ENCODE data around the gene CDH22.

CDH22 gene

GRCh38 chr20:46269372-46269771, 38.9 kb downstream of the CDH22 start:
- no peak for DNase-seq (ENCODE audit: low read depth)
- H3K4me3 ChIP-seq (ENCODE audit: low read depth, low read length) = no peak overlapping the region
- TF ChIP-seq CTCF (IDR thresholded peaks at IDR 0.05; ENCODE audit: low read depth, low read length, missing control alignments) = no peak

- no peak for DNase-seq (ENCODE audit: low read depth)
- TF ChIP-seq CTCF (IDR thresholded peaks at IDR 0.05; ENCODE audit: low read depth, low read length, missing control alignments) = no peak
- H3K4me3 ChIP-seq (ENCODE audit: low read depth, low read length) = no peak overlapping the region
Observed at GRCh38 chr20:46268662-46269061, 39.6 kb downstream of the CDH22 start.

GRCh38 chr20:46268131-46268614, 40.1 kb downstream of the CDH22 start:
- DNase-seq (ENCODE audit: low read depth) = no peak
- no peak for TF ChIP-seq CTCF (IDR thresholded peaks at IDR 0.05; ENCODE audit: low read depth, low read length, missing control alignments)
- H3K4me3 ChIP-seq (ENCODE audit: low read depth, low read length) = no peak overlapping the region

GRCh38 chr20:46267108-46268105, 40.9 kb downstream of the CDH22 start:
- DNase-seq (ENCODE audit: low read depth) = no peak
- TF ChIP-seq CTCF (IDR thresholded peaks at IDR 0.05; ENCODE audit: low read depth, low read length, missing control alignments) = no peak
- no peak overlapping the region for H3K4me3 ChIP-seq (ENCODE audit: low read depth, low read length)

- H3K4me3 ChIP-seq (ENCODE audit: low read depth, low read length) = no peak overlapping the region
- no peak for DNase-seq (ENCODE audit: low read depth)
- no peak for TF ChIP-seq CTCF (IDR thresholded peaks at IDR 0.05; ENCODE audit: low read depth, low read length, missing control alignments)
Observed at GRCh38 chr20:46265539-46265938, 42.8 kb downstream of the CDH22 start.

- H3K4me3 ChIP-seq (ENCODE audit: low read depth, low read length) = no peak overlapping the region
- no peak for TF ChIP-seq CTCF (IDR thresholded peaks at IDR 0.05; ENCODE audit: low read depth, low read length, missing control alignments)
- DNase-seq (ENCODE audit: low read depth) = no peak
Observed at GRCh38 chr20:46264391-46265266, 43.7 kb downstream of the CDH22 start.
